Measurements from ENCODE around the gene ULK4.
"Not testable (repeated sequence)": the region's sequence is repeated elsewhere in the genome, so short reads cannot be mapped to it uniquely, and the experiment has no call there.

Gene ULK4

DNA sequence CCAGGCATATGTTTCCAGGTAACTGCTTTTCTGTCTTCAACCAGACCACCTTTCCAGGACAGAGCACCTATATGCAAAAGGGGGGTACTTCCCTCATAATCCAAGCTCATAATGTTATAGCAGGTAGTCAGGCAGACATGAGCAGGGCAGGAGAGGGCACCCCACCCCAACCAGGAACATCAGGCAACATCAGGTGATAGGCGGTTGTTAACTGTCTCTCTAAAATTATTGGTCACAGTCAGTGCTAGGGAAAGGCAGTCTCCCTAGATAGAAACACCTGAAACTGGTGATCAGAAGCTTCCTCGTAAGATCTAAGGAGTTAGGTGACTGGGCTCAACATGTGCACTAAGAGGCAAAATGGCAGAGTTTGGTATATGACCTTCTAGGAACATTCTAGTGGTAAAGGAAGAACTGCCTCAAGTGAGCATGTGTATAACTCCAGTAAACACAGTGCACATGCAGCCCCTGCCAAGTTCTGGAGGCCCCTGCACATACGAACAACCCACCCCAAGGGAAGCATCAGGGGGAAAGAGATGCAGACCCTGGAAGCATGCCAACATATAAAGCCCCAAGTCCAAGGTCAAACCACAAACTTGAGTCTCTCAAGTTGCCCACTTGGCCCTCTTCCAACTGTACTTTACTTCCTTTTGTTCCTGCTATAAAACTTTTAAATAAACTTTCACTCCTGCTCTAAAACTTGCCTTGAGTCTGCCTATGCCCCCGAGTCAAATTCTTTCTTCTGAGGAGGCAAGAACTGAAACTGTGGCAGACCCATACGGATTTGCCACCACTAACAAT, 270.9 kb downstream of the ULK4 start:
- DNase-seq (ENCODE audit: low read depth): no peak

DNA sequence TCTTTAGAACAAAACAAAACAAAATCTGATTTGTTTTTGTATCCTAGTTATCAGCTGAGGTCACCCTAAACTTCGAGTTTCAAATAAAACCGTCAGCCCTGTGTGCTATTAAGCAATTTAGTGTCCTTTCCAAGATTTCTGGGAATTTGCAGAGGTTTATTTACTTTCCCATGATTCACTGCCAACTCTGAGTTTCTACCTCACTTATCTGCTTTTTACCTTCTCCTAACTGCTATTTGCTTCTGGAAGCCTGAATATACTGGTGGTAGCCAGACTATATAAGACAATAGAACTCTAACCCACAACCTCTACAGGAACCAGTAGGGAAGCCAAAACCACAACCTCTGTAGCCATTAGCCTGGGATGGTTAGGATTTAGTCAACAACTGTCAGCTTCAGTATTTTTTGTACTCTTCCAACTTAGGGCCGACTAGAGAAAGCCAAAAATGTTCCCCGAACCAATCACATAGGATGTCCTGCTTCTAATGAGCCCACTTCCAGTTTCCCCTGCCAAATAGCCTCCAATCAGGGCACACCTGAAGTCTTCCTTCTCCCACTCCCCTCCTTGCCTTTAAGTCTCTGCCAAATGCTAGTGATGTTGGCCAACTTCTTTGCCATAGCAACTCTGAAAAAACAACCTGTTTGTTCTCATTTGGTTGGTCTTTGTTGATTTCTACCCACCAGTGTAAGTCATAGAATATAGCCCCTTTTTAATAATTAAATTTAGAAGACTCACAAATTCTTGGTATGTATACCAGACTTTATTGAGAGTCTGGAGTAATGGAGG, 273.1 kb downstream of the ULK4 start:
- no peak for DNase-seq (ENCODE audit: low read depth)

DNA sequence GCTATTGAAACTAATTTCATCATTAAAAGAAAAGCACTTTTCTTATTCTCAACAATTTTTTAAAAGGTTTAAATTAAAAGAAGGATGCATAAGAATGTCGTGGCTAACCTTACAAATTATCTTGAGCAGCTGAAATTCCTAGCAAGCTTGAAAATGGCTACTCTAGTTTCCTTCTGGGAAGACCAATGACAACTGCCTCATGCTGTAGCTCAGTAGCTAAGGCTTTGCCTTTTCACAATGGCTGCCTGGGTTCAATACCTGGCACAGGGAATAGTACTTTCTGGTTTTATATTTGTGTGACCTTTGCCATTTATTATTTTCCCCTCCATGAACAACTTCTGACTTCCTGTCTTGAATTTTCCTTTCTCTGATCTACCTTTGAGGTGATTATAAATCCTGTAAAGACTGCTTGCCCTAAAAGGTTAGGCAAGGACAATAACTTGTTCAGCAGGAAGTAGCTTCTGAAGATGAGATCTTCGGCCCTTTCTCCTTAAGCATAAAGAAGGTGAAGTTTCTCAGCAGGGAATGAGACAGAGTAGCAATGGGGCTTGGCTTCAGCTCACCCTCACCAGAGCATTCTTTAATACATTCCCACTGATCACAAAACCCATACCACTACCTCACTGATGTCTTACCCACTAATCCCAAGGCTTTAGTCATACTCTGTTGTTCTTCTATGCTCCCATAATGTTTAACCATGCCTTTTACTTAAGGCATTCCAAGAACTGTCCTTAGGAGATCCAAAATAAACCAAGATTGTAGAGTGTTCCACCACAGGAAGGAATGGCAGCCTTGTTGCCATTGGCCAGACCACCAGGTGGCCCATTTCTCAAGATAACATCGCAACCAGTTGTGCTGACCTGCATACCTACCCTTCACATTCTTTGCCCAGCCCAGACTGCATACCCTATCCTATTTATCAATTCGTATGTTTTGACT, 276.8 kb downstream of the ULK4 start:
- no peak for DNase-seq (ENCODE audit: low read depth)

DNA sequence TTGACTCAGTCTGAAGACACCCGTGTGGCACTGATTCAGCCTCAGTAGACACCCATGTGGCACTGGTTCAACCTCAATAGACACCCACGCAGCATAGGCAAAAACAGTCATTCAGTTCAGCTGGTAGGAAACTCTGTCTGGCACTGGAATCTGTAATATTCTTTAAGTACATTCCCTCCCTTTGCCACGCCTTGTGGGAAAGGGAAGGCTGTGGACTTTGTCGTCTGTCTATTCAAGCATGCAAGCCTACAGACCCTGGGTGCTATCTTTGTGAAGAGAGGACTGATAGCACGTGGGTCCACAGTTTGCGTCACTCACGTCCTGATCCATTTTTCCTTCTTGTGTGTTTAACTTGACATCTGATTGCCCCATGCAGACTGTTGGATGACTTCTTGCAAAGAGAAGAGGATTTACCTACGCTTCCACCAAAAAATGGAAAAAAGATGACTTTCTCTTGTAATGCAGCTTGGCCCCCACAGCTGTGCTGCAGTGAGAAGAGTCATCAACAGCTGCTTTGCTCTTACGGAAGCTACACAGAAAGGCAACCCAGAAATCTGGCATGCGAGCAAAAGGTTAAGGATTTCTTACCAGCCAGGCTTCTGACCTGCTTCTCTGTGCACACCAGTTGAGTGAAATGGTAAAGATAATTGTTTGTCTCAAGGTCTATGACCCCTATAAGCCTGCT, 278.1 kb downstream of the ULK4 start:
- DNase-seq (ENCODE audit: low read depth): no peak

DNA sequence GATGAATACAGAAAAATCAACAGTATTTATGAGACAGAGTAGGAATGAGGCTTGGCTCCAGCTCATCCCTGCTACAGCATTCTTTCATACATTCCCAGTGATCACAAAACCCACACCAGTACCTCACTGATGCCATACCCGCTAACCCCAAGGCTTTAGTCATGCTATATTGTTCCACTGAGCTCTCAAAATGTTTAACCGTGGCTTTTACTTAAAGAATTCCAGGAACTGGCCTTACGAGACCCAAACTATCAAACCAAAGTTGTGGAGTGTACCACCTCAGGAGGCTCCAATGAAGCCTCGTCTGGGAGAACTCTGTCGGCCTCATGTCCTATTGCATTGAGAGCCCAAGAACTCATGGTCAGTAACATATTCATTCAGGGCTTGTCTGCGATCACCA, 278.9 kb downstream of the ULK4 start:
- peak; percentile 70 for DNase-seq (ENCODE audit: low read depth)

DNA sequence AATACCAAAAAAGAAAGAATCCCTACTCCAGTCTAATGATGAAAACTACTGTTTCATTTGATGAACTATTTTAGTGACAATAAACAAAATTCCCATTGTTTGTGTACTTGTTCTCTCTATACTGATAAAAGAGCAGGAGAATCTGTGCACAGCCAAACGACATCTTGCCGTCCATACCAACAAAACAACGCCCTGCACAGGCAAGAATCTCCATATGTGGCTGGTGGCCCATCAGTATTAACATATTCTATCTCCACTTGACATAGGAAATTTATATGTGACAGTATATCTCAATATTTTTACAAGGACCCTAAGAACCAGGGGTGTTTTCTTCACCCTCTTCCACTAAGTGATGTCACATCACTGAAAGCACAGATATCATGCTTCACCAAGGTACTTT, 279.5 kb downstream of the ULK4 start:
- DNase-seq (ENCODE audit: low read depth): no peak

DNA sequence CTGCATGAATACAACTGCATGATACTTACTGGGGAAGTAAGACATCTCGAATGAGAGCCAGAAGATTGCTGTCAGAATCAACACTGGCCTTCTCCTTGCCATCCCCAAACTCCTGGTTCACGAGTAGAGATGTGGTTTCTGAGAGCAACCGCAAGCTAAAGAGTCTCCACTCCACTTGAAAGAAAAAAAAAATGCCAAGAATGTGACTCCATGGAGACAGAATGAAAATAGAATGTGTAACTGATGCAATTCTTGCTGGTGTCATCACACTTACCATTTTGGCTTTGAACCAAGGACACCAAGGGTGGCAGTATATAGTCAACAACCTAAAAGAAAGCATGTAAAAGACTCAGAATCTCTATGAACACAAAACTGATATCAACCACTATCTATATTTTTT, 280.4 kb downstream of the ULK4 start:
- peak; percentile 96 for DNase-seq (ENCODE audit: low read depth)

DNA sequence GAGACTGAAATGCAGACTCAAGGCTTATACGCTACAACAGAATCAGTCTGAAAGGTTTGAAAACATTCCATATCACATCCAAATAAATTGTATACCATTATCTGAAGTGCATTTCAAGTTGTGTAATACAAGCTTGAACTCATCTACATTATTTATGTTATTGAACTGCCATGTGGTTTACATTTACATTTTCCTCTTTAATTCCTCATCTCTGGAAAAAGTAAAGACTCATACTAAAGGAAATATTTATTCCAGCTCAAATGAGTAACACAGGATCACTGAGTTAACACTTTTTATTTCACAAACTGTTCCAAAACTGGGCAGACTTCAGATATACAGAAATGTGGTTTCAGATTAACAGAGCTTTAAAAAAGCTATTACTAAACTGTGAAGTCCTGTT, 282.5 kb downstream of the ULK4 start:
- DNase-seq (ENCODE audit: low read depth): no peak

DNA sequence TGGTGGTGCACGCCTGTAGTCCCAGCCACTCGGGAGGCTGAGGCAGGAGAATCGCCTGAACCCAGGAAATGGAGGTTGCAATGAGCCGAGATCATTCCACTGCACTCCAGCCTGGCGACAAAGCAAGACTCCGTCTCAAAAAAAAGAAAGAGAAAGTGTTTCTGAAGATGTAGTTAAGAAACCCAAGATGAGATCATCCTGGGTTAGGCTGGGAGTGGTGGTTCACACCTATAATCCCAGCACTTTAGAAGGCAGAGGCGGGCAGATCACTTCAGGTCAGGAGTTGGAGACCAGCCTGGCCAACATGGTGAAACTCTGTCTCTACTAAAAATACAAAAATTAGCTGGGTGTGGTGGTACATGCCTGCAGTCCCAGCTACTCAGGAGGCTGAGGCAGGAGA, 286.8 kb downstream of the ULK4 start:
- not testable (repeated sequence) for DNase-seq (ENCODE audit: low read depth)

DNA sequence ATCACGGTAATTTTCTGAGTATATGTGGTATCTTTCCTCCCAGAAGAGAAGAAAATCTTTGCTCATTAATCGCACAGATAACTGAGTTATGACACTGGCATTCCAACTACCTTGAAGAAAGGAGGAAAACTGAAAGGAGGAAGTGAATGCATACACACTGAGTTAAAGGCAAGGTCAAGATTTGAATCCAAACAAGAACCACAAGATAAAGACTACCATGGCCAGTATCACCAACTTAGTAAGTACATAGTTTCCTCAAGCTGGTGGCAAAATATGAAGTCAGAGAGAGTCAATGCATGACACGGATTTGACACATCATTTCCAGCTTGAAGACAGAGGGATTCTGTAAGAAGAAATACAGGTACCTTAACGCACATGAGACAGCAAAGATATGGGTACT, 287.5 kb downstream of the ULK4 start:
- no peak for DNase-seq (ENCODE audit: low read depth)

DNA sequence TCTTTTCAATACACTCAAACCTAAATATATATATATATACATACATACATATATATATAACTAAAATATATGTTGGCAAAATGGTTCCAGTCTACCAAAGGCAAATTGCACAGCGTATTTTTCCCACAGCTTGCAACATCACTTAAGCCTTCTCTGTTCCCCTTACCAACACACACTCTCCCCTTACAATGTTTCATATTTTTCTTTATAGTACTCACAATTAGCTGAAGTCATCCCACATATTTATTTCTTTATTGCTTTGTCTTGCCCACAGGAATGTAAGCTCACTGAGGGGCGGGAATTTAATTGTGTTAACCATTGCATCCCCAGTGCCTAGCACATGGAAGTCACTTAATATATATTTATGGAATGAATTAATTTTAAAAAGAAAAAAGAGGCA, 288.3 kb downstream of the ULK4 start:
- DNase-seq (ENCODE audit: low read depth): peak; percentile 42

DNA sequence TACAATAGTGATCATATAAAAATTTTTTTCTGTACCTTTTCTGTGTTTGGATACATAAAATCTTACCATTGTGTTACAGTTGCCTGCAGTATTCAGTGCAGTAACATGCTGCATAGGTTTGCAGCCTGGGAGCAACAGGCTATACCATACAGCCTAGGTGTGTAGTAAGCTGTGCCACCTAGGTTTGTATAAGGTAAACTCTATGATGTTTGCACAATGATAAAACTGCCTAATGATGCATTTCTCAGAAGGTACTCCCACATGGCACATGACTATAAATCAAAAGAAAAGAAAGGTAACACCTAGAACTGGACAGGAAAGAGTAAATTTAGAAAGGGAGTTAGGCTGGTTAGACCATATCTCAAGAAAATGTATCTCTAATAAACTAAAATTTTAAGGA, 293.5 kb downstream of the ULK4 start:
- DNase-seq (ENCODE audit: low read depth): no peak

DNA sequence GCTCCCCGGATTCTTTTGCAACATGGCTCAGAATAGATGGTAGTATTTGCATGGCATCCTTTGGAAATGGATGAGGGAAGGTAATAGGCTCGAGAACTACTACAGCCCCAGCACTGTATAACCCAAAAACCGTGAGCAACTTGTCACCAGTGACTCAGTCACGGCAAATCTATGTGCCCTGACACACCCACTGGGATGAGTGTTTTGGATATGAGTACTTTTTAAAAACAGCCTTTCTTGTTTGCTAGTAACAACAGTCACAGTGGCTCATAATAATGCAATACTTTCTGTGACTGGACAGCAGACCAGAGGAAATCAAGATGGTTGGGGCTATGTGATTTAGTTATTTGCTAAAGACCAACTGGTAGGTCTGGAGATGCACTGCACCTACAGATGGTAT, 299.6 kb downstream of the ULK4 start:
- no peak for DNase-seq (ENCODE audit: low read depth)

DNA sequence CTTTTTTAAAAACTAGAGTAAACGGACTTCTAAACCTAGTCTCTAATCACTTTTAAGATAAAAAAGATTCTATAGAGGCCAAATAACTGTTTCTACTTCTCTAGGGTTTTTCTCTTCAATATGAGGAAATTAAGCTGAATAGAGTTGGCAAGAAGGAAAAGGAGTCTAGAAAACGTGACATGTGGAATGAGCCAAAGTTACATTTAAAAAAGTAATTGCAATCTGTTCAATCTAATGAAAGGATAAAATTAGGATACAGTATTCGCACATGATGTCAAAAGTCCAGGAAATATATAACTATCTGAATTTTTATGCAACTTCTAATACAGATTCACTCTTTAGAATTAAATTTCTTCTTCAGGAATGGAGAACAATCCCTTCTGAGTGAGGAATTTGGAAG, 300.1 kb downstream of the ULK4 start:
- DNase-seq (ENCODE audit: low read depth): no peak

DNA sequence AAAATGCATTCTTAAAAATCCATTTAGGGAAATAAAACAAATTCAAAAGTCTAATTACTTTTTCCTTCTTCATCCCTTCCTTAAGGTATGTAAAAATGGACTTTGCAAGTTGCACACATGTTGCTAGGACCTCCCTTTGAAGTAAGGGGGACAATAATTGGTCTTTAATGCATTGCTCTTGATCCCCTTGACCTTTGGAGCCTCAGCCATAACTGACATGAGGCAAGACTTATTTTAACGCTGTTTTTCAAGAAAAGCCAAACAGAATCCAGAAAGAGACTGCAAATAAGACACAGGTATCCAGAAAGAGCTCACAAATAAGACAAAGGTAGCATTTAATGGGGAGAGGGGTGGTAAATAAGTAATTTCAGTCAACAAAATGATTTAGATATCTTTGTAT, 301.4 kb downstream of the ULK4 start:
- DNase-seq (ENCODE audit: low read depth): no peak

DNA sequence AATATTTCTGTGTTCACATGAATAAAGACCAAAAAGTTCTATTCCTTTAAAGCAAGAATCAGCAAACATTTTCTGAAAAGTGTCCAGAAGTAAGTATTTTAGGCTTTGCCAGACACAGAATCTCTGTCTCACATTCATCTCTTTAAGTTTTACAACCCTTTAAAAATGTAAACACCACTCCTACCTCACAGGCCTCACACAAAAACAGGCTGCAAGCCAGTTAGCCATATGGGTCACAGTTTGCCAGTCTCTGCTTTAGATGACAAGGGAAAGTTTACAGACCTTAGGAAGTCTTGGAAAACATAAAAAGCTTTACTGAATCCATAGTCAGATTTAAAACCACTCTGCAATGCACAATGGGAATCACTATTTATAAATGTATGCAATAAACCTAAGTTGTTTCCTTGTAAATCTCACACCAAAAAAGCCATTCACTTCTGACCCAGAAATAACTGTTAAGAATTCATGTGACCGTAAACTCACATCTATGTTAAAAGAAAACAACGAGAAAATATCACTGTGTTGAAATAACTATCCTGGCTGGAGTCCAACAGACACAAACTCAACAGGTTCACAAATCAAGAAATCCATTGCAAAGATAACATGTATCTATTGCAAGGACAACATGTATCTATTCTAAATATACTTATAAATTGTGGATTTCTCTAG, 308.2 kb downstream of the ULK4 start:
- DNase-seq (ENCODE audit: low read depth): no peak

DNA sequence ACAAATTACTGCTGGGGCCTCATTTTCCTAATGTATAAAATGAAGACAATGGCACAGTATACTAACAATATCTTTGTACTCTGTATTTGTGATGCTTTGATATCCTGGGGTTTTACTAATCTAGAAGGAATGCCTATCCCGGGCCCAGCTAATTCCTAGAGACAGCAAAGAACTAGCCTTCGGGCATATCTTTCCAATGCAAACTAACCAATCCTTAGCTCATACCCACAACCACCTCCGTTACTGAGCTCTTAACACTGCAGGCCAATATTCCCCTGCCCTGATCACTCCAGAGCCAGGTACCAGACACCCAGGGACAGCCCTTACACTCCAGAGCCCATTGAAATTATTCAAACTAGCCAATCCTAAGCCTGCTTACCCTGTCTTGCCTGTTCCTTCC, 309.0 kb downstream of the ULK4 start:
- DNase-seq (ENCODE audit: low read depth): no peak

DNA sequence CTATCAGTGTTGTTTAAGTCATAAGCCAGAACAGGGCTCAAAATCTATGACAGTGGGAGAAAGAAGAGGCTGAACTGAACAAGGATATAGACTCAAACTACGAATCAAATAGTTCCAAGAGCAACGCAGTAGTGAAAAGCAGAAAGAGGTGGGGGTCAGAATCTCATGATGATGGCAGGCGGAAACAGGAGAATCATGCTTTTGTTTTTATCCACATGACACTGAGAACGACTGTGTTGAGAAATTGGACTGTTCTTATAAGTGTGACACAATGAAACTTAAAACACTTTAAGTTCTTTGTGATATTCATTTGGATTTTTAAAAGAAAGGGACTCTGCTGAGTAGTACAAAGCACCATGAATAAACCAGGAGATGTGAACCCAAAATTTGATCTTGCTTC, 309.4 kb downstream of the ULK4 start:
- no peak for DNase-seq (ENCODE audit: low read depth)

DNA sequence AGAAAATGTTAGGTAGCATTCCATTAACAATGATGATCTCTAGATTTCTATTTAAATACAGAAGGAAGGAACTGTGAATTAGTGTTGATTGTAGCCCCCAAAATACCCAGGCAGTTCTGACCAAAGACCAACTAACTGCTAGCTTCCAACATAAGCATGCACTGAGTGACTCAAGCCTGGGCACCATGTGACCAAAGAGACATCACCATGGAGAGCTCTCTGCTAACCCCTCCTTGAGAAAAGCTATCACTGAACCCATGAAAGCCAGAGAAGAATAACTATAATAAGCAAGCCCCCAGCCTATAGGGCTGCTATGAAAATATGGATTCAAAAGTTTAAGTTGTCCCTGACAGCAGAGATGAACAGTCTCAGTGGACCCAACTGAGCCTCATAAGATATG, 310.2 kb downstream of the ULK4 start:
- DNase-seq (ENCODE audit: low read depth): no peak

DNA sequence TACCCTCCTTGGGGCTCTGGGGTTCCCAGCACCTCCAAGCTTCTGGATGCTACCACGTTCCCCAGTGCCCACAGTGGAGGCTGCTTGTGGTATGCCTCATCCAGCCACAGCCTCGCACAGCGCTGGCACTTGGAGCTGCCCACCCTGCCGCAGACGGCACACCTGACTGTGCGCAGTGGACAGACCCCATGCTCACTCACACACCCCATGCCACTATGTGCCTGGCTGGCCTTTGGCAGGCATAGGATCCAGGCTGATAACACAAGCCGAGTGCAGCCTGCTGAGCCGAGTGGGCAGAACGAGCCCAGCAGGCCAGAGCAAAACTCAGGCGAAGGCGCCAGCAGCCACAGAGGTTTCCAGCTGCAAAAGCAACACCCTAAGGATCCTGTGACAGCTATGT, 311.5 kb downstream of the ULK4 start:
- DNase-seq (ENCODE audit: low read depth): no peak

DNA sequence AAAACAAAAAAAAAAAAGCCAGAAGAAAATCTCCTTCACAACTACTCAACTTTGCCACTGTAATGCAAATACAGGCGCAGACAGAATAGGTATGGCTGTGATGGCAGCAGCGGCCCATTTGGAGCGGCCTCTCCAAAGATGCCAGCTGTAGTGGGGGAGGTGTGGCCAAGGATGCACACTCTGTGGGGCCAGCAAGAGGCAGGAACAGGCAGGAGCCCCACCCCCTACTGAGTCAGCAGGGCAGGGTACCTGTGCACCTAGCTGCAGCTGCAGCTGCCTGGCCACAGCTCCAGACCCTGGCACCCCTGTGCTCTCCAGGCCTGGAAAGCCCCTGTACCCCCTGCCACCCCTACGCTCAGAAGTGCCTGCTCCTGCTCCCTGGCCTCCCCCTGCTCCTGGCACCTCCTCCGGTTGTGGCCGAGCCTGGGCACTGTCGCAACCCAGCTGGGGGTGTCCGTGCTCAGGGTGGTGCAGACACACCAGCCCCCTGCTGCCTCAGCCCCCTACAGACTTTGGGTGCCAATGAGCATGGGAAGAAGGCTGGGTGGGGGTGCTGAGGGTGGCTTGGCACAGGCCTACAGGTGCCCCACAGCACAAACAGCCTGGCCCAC, 312.7 kb downstream of the ULK4 start:
- DNase-seq (ENCODE audit: low read depth): no peak
